Effector memory CD8-positive, alpha-beta T cell (primary cell): ENCODE data around the gene PDGFD.
A peak's percentile ranks its signal among the peaks of the same experiment; 100 is the strongest.

ENCODE experiments used
- ATAC-seq: fragments of 150-1000 bp; cut with Tn5 transposase; replicated peaks from 2 replicates; pipeline ENCODE4 v1.10.0; 2021; ENCODE audit warnings: mild to moderate bottlenecking, moderate library complexity
- DNase-seq, 3 experiments: peaks; one replicate each; pipeline ENCODE4 v3.0.0; 2021
- H3K27ac Mint-ChIP-seq, 2 donors: one replicate each; pipeline ENCODE4 v1.8.0; 2022; ENCODE audit warnings: mild to moderate bottlenecking in 2 of 2, mixed read lengths in 2 of 2, moderate library complexity in 2 of 2
- H3K27me3 Mint-ChIP-seq, 2 donors: one replicate each; pipeline ENCODE4 v1.8.0; 2022; ENCODE audit warnings: mixed read lengths in 2 of 2
- H3K36me3 Mint-ChIP-seq: one replicate; pipeline ENCODE4 v1.8.0; 2022; ENCODE audit warnings: mild to moderate bottlenecking, moderate library complexity, mixed read lengths; ENCODE audit not compliant: insufficient read depth
- H3K4me1 Mint-ChIP-seq, 2 donors: one replicate each; pipeline ENCODE4 v1.8.0; 2022; ENCODE audit warnings: low read depth in 2 of 2, mixed read lengths in 2 of 2
- H3K4me3 Mint-ChIP-seq, 2 donors: one replicate each; pipeline ENCODE4 v1.8.0; 2022; ENCODE audit warnings: mild to moderate bottlenecking in 2 of 2, mixed read lengths in 2 of 2, moderate library complexity in 2 of 2
- H3K9me3 Mint-ChIP-seq, 2 donors: one replicate each; pipeline ENCODE4 v1.8.0; 2022; ENCODE audit warnings: mixed read lengths in 2 of 2

PDGFD gene

GRCh38 chr11:104129145-104129544 is 34.8 kb downstream of the PDGFD start:
- DNase-seq (no peak), ATAC-seq (no peak)
- H3K36me3 Mint-ChIP-seq, result no peaks in the 10 kb centered on the region
- H3K4me1 Mint-ChIP-seq, result peaks cover 1 to 17% of the 10 kb centered on the region in 2 donors
- H3K27me3 Mint-ChIP-seq, result no peaks in the 10 kb centered on the region
- H3K4me3 Mint-ChIP-seq, result no peak overlapping the region
- H3K27ac Mint-ChIP-seq, result peak overlapping the region in 1 of 2 donors; percentile 55
- H3K9me3 Mint-ChIP-seq, result no peaks in the 10 kb centered on the region

GRCh38 chr11:104127828-104128227 is 36.1 kb downstream of the PDGFD start:
- DNase-seq (no peak), ATAC-seq (no peak)
- Mint-ChIP-seq H3K27me3 (no peaks in the 10 kb centered on the region), H3K4me3 (no peak overlapping the region), H3K27ac (no peak overlapping the region), H3K36me3 (no peaks in the 10 kb centered on the region), H3K9me3 (no peaks in the 10 kb centered on the region), H3K4me1 (peaks cover 1 to 17% of the 10 kb centered on the region in 2 donors)

GRCh38 chr11:104126464-104126863 is 37.5 kb downstream of the PDGFD start:
- no peak for DNase-seq
- Mint-ChIP-seq H3K27me3 (no peaks in the 10 kb centered on the region), H3K27ac (no peak overlapping the region), H3K4me1 (peaks cover 1 to 14% of the 10 kb centered on the region in 2 donors), H3K36me3 (no peaks in the 10 kb centered on the region), H3K4me3 (no peak overlapping the region), H3K9me3 (no peaks in the 10 kb centered on the region)
- ATAC-seq, result no peak

GRCh38 chr11:104124979-104125378 is 39.0 kb downstream of the PDGFD start:
- Mint-ChIP-seq H3K27ac (no peak overlapping the region), H3K9me3 (no peaks in the 10 kb centered on the region), H3K36me3 (no peaks in the 10 kb centered on the region), H3K4me3 (no peak overlapping the region), H3K4me1 (peaks cover 1 to 19% of the 10 kb centered on the region in 2 donors), H3K27me3 (no peaks in the 10 kb centered on the region)
- no peak for DNase-seq
- ATAC-seq, result no peak

GRCh38 chr11:104122836-104123235 is 41.1 kb downstream of the PDGFD start:
- no peak overlapping the region for H3K4me3 Mint-ChIP-seq
- no peaks in the 10 kb centered on the region for H3K36me3 Mint-ChIP-seq
- ATAC-seq, result no peak
- H3K27ac Mint-ChIP-seq, result no peak overlapping the region
- no peaks in the 10 kb centered on the region for H3K9me3 Mint-ChIP-seq
- no peak for DNase-seq
- peaks cover 1 to 9% of the 10 kb centered on the region in 2 donors for H3K4me1 Mint-ChIP-seq
- no peaks in the 10 kb centered on the region for H3K27me3 Mint-ChIP-seq

- Mint-ChIP-seq H3K36me3 (no peaks in the 10 kb centered on the region), H3K4me1 (peaks cover 0 to 9% of the 10 kb centered on the region in 2 donors), H3K27ac (peak overlapping the region in 1 of 2 donors; percentile 25), H3K27me3 (no peaks in the 10 kb centered on the region), H3K4me3 (no peak overlapping the region), H3K9me3 (no peaks in the 10 kb centered on the region)
- ATAC-seq (no peak), DNase-seq (no peak)
Observed at GRCh38 chr11:104122011-104122635, 41.8 kb downstream of the PDGFD start.

- DNase-seq (no peak), ATAC-seq (peak; percentile 10)
- Mint-ChIP-seq H3K4me3 (no peak overlapping the region), H3K27ac (no peak overlapping the region), H3K36me3 (no peaks in the 10 kb centered on the region), H3K4me1 (peaks cover 0 to 4% of the 10 kb centered on the region in 2 donors), H3K9me3 (no peaks in the 10 kb centered on the region), H3K27me3 (no peaks in the 10 kb centered on the region)
Observed at GRCh38 chr11:104120493-104121137, 43.3 kb downstream of the PDGFD start.

GRCh38 chr11:104118105-104118744 is 45.7 kb downstream of the PDGFD start:
- Mint-ChIP-seq H3K36me3 (no peaks in the 10 kb centered on the region), H3K9me3 (peaks cover 0 to 1% of the 10 kb centered on the region in 2 donors), H3K27ac (no peak overlapping the region), H3K4me1 (peaks cover 0 to 4% of the 10 kb centered on the region in 2 donors), H3K27me3 (no peaks in the 10 kb centered on the region), H3K4me3 (no peak overlapping the region)
- ATAC-seq (no peak), DNase-seq (no peak)

GRCh38 chr11:104113541-104113940 is 50.4 kb downstream of the PDGFD start:
- no peak for ATAC-seq
- no peaks in the 10 kb centered on the region for H3K4me1 Mint-ChIP-seq
- H3K27ac Mint-ChIP-seq, result no peak overlapping the region

GRCh38 chr11:104106136-104106754 is 57.7 kb downstream of the PDGFD start:
- Mint-ChIP-seq H3K4me3 (no peak overlapping the region), H3K4me1 (no peaks in the 10 kb centered on the region), H3K9me3 (no peaks in the 10 kb centered on the region), H3K27ac (no peak overlapping the region), H3K27me3 (no peaks in the 10 kb centered on the region), H3K36me3 (no peaks in the 10 kb centered on the region)
- ATAC-seq, result no peak
- DNase-seq, result no peak

More at GRCh38 chr11:104113541-104113940, 50.4 kb downstream of the PDGFD start:
- Mint-ChIP-seq H3K9me3 (peaks cover 0 to 1% of the 10 kb centered on the region in 2 donors), H3K4me3 (no peak overlapping the region), H3K27me3 (no peaks in the 10 kb centered on the region), H3K36me3 (no peaks in the 10 kb centered on the region)
- DNase-seq, result no peak

- Mint-ChIP-seq H3K4me1 (no peaks in the 10 kb centered on the region), H3K9me3 (no peaks in the 10 kb centered on the region), H3K4me3 (no peak overlapping the region), H3K27me3 (no peaks in the 10 kb centered on the region), H3K27ac (no peak overlapping the region), H3K36me3 (no peaks in the 10 kb centered on the region)
- DNase-seq (no peak), ATAC-seq (no peak)
Observed at GRCh38 chr11:104105155-104105554, 58.8 kb downstream of the PDGFD start.

GRCh38 chr11:104104664-104105063 is 59.3 kb downstream of the PDGFD start:
- Mint-ChIP-seq H3K4me3 (no peak overlapping the region), H3K27me3 (no peaks in the 10 kb centered on the region), H3K9me3 (no peaks in the 10 kb centered on the region), H3K36me3 (no peaks in the 10 kb centered on the region), H3K27ac (no peak overlapping the region), H3K4me1 (no peaks in the 10 kb centered on the region)
- DNase-seq, result no peak
- ATAC-seq, result no peak

- H3K4me1 Mint-ChIP-seq, result no peaks in the 10 kb centered on the region
- ATAC-seq (no peak), DNase-seq (no peak)
- H3K9me3 Mint-ChIP-seq, result no peaks in the 10 kb centered on the region
- no peak overlapping the region for H3K27ac Mint-ChIP-seq
- H3K4me3 Mint-ChIP-seq, result no peak overlapping the region
- H3K27me3 Mint-ChIP-seq, result no peaks in the 10 kb centered on the region
- no peaks in the 10 kb centered on the region for H3K36me3 Mint-ChIP-seq
Observed at GRCh38 chr11:104104201-104104600, 59.7 kb downstream of the PDGFD start.
